ENCODE results near the gene FAM216B. TPM values are rescaled to one million over a fixed set of nuclear protein-coding genes. Genes with fewer than 3 reads are reported as not detected.
"Not testable (repeated sequence)": the region's sequence is repeated elsewhere in the genome, so short reads cannot be mapped to it uniquely, and the experiment has no call there.

The FAM216B gene
- total and polyA plus RNA-seq, 2 of the 13 experiments (the other 11 are each of a cell fraction or from before 2014, with no cell fraction given): not detected

GRCh38 chr13:42776558-42776957, 4.8 kb upstream of the FAM216B start:
- CTCF ChIA-PET (ENCODE audit: low intra/inter-chr PET ratio, low total read pairs); intact Hi-C loops (cut with micrococcal nuclease; ENCODE audit: unreplicated experiment); H3K27me3 ChIP-seq (ENCODE audit: control insufficient read depth in 1 of 2, insufficient read depth in 2 of 2, low read length in 2 of 2); POLR2A ChIA-PET; H3K27ac ChIP-seq (ENCODE audit: extremely low read length, insufficient read depth, low read length); H2AFZ ChIP-seq (ENCODE audit: low read length); H3K79me2 ChIP-seq (ENCODE audit: insufficient read depth, low read length); H3K4me1 ChIP-seq (ENCODE audit: insufficient read depth, low read length); H3K9me3 ChIP-seq (ENCODE audit: low read length); BruUV-seq (replicated peaks); H4K20me1 ChIP-seq (ENCODE audit: insufficient read depth, low read length); H3K36me3 ChIP-seq (replicated peaks in 1 of 2; ENCODE audit: control insufficient read depth in 1 of 2, insufficient read depth in 2 of 2, low read length in 2 of 2); H3K9ac ChIP-seq (ENCODE audit: insufficient read depth, low read depth, low read length); FAIRE-seq; in situ Hi-C loops (cut with HindIII; ENCODE audit: extremely low pct_ligation_motif_present, low pct_unique_long_range_greater_than_20kb); TF ChIP-seq FOXA1 (IDR thresholded peaks at IDR 0.05): not testable (repeated sequence)
- Histone ChIP-seq H3K4me2 (ENCODE audit: low read depth, low read length) (peak overlapping the region; percentile 47), H3K4me3 (replicated peaks in 1 of 3; ENCODE audit: insufficient read depth in 1 of 3, low read depth in 2 of 3, low read length in 3 of 3) (peak overlapping the region in 1 of 3 experiments; percentile 14; a peak in 1 of 6 replicates)
- no CpG with 5 or more reads among the region's 6 CpGs for WGBS (ENCODE audit: low lambda C conversion rate)
- DNase-seq (ENCODE audit: low spot score): peak; percentile 20
- TF ChIP-seq GABPB1 (CRISPR knock-in tag; IDR thresholded peaks at IDR 0.05): peak; percentile 33; the same call in 1 of the 2 replicates
- TF ChIP-seq ZNF281 (CRISPR knock-in tag; IDR thresholded peaks at IDR 0.05; ENCODE audit: borderline replicate concordance): peak; percentile 89
- TF ChIP-seq ZNF788 (CRISPR knock-in tag; IDR thresholded peaks at IDR 0.05; ENCODE audit: borderline replicate concordance): peak; percentile 19; the same call in 1 of the 2 replicates
- peak; percentile 53; the same call in 1 of the 2 replicates for TF ChIP-seq FOXA3 (CRISPR knock-in tag; IDR thresholded peaks at IDR 0.05)
- TF ChIP-seq FOXA1 (CRISPR knock-in tag; IDR thresholded peaks at IDR 0.05): peak; percentile 57
- 0 out of 2 replicates have a peak, but pooled peaks have one; percentile 15 for TF ChIP-seq CTCF (CRISPR knock-in tag; IDR thresholded peaks at IDR 0.05)
- peak; percentile 26; the same call in 1 of the 2 replicates for TF ChIP-seq HOMEZ (CRISPR knock-in tag; IDR thresholded peaks at IDR 0.05; ENCODE audit: low read depth)
- peak; percentile 37; the same call in 1 of the 2 replicates for TF ChIP-seq ZNF574 (CRISPR knock-in tag; IDR thresholded peaks at IDR 0.05)
- 0 out of 2 replicates have a peak, but pooled peaks have one; percentile 15 for TF ChIP-seq FOXK1 (CRISPR knock-in tag; IDR thresholded peaks at IDR 0.05; ENCODE audit: borderline replicate concordance, low read depth)
- peak; percentile 75 for ATAC-seq

All from HepG2 (cell line).